ENCODE results near the gene UBE2L6. TPM values are rescaled to one million over a fixed set of nuclear protein-coding genes. Genes with fewer than 3 reads are reported as not detected.

The UBE2L6 gene
- total RNA-seq, 2 donors from 2014 or later, result 8.1 to 11.3 TPM

- Histone ChIP-seq H3K27me3 (ENCODE audit: control insufficient read depth, insufficient read depth, low read length, poor library complexity, severe bottlenecking) (no peaks in the 10 kb centered on the region), H3K4me1 (ENCODE audit: control insufficient read depth, insufficient read depth, low read length) (no peaks in the 10 kb centered on the region), H3K9me3 (ENCODE audit: control insufficient read depth, low read length) (peaks cover 6% of the 10 kb centered on the region), H3K9ac (ENCODE audit: extremely low read depth, low read length, poor library complexity, severe bottlenecking) (no peak overlapping the region), H3K4me3 (ENCODE audit: low read length) (no peak overlapping the region), H3K36me3 (ENCODE audit: control insufficient read depth, insufficient read depth, low read length) (no peaks in the 10 kb centered on the region), H3K27ac (ENCODE audit: low read depth, low read length) (peak overlapping the region; percentile 72)
- Mint-ChIP-seq H3K4me3 (no peak overlapping the region), H3K9me3 (peaks cover 8% of the 10 kb centered on the region), H3K27ac (no peak overlapping the region), H3K27me3 (ENCODE audit: insufficient read depth) (peaks cover 3% of the 10 kb centered on the region), H3K4me1 (no peaks in the 10 kb centered on the region), H3K36me3 (ENCODE audit: low read depth) (no peaks in the 10 kb centered on the region)
- no peak for TF ChIP-seq CTCF (conservative IDR thresholded peaks at IDR 0.05)
- no peak for DNase-seq
Observed at GRCh38 chr11:57585301-57585700, 17.8 kb upstream of the UBE2L6 start.

- peaks cover 6% of the 10 kb centered on the region for H3K9me3 ChIP-seq (ENCODE audit: control insufficient read depth, low read length)
- Mint-ChIP-seq H3K4me1 (no peaks in the 10 kb centered on the region), H3K9me3 (peaks cover 8% of the 10 kb centered on the region), H3K27me3 (ENCODE audit: insufficient read depth) (peaks cover 5% of the 10 kb centered on the region), H3K27ac (no peak overlapping the region), H3K36me3 (ENCODE audit: low read depth) (no peaks in the 10 kb centered on the region), H3K4me3 (no peak overlapping the region)
- no peak overlapping the region for H3K4me3 ChIP-seq (ENCODE audit: low read length)
- no peaks in the 10 kb centered on the region for H3K36me3 ChIP-seq (ENCODE audit: control insufficient read depth, insufficient read depth, low read length)
- no peaks in the 10 kb centered on the region for H3K27me3 ChIP-seq (ENCODE audit: control insufficient read depth, insufficient read depth, low read length, poor library complexity, severe bottlenecking)
- no peak overlapping the region for H3K9ac ChIP-seq (ENCODE audit: extremely low read depth, low read length, poor library complexity, severe bottlenecking)
- peak overlapping the region; percentile 72 for H3K27ac ChIP-seq (ENCODE audit: low read depth, low read length)
- no peaks in the 10 kb centered on the region for H3K4me1 ChIP-seq (ENCODE audit: control insufficient read depth, insufficient read depth, low read length)
- 82 to 91% methylated on average over 8 to 9 of the region's 9 CpGs for WGBS, 2 experiments (ENCODE audit: insufficient coverage in 1 of 2, insufficient read length in 1 of 2)
- TF ChIP-seq CTCF (conservative IDR thresholded peaks at IDR 0.05), result no peak
- no peak for DNase-seq
Observed at GRCh38 chr11:57584341-57584740, 16.9 kb upstream of the UBE2L6 start.

- H3K4me3 Mint-ChIP-seq, result no peak overlapping the region
- WGBS, 2 experiments (ENCODE audit: insufficient coverage in 1 of 2, insufficient read length in 1 of 2), result 69 to 73% methylated on average over 4 of the region's 4 CpGs
- Histone ChIP-seq H3K27ac (ENCODE audit: low read depth, low read length) (no peak overlapping the region), H3K27me3 (ENCODE audit: control insufficient read depth, insufficient read depth, low read length, poor library complexity, severe bottlenecking) (no peaks in the 10 kb centered on the region), H3K9me3 (ENCODE audit: control insufficient read depth, low read length) (no peaks in the 10 kb centered on the region), H3K4me1 (ENCODE audit: control insufficient read depth, insufficient read depth, low read length) (no peaks in the 10 kb centered on the region), H3K9ac (ENCODE audit: extremely low read depth, low read length, poor library complexity, severe bottlenecking) (no peak overlapping the region), H3K4me3 (ENCODE audit: low read length) (no peak overlapping the region), H3K36me3 (ENCODE audit: control insufficient read depth, insufficient read depth, low read length) (no peaks in the 10 kb centered on the region)
- H3K4me1 Mint-ChIP-seq, result peaks cover 12% of the 10 kb centered on the region
- H3K36me3 Mint-ChIP-seq (ENCODE audit: low read depth), result no peaks in the 10 kb centered on the region
- no peaks in the 10 kb centered on the region for H3K9me3 Mint-ChIP-seq
- TF ChIP-seq CTCF (conservative IDR thresholded peaks at IDR 0.05), result no peak
- H3K27ac Mint-ChIP-seq, result no peak overlapping the region
- peak; percentile 55 for DNase-seq
- H3K27me3 Mint-ChIP-seq (ENCODE audit: insufficient read depth), result peaks cover 14% of the 10 kb centered on the region
Observed at GRCh38 chr11:57574061-57574460, 6.6 kb upstream of the UBE2L6 start.

Measured in endodermal cell (in vitro differentiated cells).